SH-SY5Y (cell line): ENCODE results near the gene MAPK10.

Experiments
- GATA2 ChIP-seq: IDR thresholded peaks from 2 replicates; pipeline ENCODE4 v1.6.1; 2011; ENCODE audit warnings: mild to moderate bottlenecking, low read depth, low read length
- GATA3 ChIP-seq: IDR thresholded peaks from 2 replicates; pipeline ENCODE4 v1.6.1; 2011; ENCODE audit warnings: low read depth, mild to moderate bottlenecking, low read length, moderate library complexity

DNA sequence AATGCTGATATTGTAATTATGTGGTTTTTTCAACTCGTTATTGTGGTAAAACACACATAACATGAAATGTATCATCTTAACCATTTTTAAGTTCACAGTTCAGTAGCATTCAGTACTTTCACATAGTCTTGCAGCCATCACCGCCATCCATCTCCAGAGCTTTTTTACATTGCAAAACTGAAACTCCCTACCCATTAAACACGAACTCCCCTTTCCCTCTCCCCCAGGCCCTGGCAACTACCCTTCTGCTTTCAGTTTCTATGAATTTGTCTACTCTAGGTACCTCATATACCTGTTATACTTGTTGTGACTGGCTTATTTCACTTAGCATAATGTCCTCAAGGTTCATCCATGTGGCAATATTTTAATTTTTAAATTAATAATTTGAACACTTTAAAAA is 380.6 kb downstream of the MAPK10 start:
- TF ChIP-seq GATA2 (no peak), GATA3 (no peak)
